Peyer's patch (tissue), 4 donors: Measurements from ENCODE around the gene FOXQ1.

Source experiments
- POLR2A ChIP-seq, 2 donors: fragments of 450-650 bp; IDR thresholded peaks; one replicate each; pipeline ENCODE4 v1.5.1; 2017; ENCODE audit warnings: antibody characterized with exemption in 2 of 2, mild to moderate bottlenecking in 2 of 2, moderate library complexity in 2 of 2
- TF ChIP-seq, protein P1 (sequence below), 6 experiments: fragments of 450-650 bp in 4 of 6; fragments of 200-600 bp in 2 of 6; sonication (generic) in 1 of 6; IDR thresholded peaks; one replicate each; pipeline ENCODE4 v1.5.1; 2017 to 2019; ENCODE audit warnings: antibody characterized with exemption in 6 of 6, mild to moderate bottlenecking in 3 of 6, moderate library complexity in 1 of 6

- TF ChIP-seq, protein P1, sequence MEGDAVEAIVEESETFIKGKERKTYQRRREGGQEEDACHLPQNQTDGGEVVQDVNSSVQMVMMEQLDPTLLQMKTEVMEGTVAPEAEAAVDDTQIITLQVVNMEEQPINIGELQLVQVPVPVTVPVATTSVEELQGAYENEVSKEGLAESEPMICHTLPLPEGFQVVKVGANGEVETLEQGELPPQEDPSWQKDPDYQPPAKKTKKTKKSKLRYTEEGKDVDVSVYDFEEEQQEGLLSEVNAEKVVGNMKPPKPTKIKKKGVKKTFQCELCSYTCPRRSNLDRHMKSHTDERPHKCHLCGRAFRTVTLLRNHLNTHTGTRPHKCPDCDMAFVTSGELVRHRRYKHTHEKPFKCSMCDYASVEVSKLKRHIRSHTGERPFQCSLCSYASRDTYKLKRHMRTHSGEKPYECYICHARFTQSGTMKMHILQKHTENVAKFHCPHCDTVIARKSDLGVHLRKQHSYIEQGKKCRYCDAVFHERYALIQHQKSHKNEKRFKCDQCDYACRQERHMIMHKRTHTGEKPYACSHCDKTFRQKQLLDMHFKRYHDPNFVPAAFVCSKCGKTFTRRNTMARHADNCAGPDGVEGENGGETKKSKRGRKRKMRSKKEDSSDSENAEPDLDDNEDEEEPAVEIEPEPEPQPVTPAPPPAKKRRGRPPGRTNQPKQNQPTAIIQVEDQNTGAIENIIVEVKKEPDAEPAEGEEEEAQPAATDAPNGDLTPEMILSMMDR (IDR thresholded peaks at IDR 0.05): no peak
- no peak for TF ChIP-seq POLR2A (IDR thresholded peaks at IDR 0.05)
Observed at GRCh38 chr6:1335367-1336037, 23.6 kb downstream of the FOXQ1 start.
